ENCODE results near the gene SLC17A8.

DNA sequence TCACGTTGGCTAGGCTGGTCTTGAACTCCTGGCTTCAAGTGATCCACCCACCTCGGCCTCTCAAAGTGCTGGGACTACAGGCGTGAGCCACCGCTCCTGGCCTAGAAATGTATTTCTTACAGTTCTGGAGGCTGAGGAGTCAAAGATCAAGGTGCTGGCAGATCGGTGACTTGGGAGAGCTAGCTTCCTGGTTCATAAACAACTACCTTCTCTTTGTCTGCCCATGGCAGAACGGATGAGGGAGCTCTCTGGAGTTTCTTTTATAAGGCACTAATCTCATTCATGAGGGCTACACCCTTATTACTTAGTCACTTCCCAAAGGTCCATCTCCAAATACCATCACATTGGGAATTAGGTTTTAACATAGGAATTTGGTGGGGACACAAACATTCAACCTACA, 38.9 kb downstream of the SLC17A8 start:
- TF ChIP-seq PPARA (CRISPR knock-in tag; IDR thresholded peaks at IDR 0.05; ENCODE audit: borderline replicate concordance) (no peak), TCF4 (CRISPR knock-in tag; IDR thresholded peaks at IDR 0.05; ENCODE audit: borderline replicate concordance) (no peak), PATZ1 (CRISPR knock-in tag; IDR thresholded peaks at IDR 0.05; ENCODE audit: borderline replicate concordance) (no peak), ARNTL (CRISPR knock-in tag; IDR thresholded peaks at IDR 0.05; ENCODE audit: borderline replicate concordance, low read depth) (no peak), SNAI2 (CRISPR knock-in tag; IDR thresholded peaks at IDR 0.05) (no peak), ZFP3 (CRISPR knock-in tag; IDR thresholded peaks at IDR 0.05) (no peak), RARB (CRISPR knock-in tag; IDR thresholded peaks at IDR 0.05) (no peak), ZC3H10 (CRISPR knock-in tag; IDR thresholded peaks at IDR 0.05) (no peak), CSDC2 (CRISPR knock-in tag; IDR thresholded peaks at IDR 0.05) (no peak), POU6F1 (CRISPR knock-in tag; IDR thresholded peaks at IDR 0.05; ENCODE audit: borderline replicate concordance, low read depth) (no peak), ZFP30 (CRISPR knock-in tag; IDR thresholded peaks at IDR 0.05) (no peak)
- TF ChIP-seq, protein P1, sequence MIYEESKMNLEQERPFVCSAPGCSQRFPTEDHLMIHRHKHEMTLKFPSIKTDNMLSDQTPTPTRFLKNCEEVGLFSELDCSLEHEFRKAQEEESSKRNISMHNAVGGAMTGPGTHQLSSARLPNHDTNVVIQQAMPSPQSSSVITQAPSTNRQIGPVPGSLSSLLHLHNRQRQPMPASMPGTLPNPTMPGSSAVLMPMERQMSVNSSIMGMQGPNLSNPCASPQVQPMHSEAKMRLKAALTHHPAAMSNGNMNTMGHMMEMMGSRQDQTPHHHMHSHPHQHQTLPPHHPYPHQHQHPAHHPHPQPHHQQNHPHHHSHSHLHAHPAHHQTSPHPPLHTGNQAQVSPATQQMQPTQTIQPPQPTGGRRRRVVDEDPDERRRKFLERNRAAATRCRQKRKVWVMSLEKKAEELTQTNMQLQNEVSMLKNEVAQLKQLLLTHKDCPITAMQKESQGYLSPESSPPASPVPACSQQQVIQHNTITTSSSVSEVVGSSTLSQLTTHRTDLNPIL (CRISPR knock-in tag; IDR thresholded peaks at IDR 0.05; ENCODE audit: low read depth) = no peak

All from SK-N-SH treated with all-trans-retinoic acid at 6 μM for 48 hours (cell line).